Neuronal stem cell (in vitro differentiated cells): ENCODE data around the gene JAML.

Experiments
- DNase-seq: peaks from one replicate; pipeline ENCODE4 v3.0.0-alpha.2; 2013; ENCODE audit warnings: low spot score
- H2AFZ ChIP-seq: one replicate; pipeline ENCODE4 v1.6.1; 2013; ENCODE audit warnings: mild to moderate bottlenecking, low read length, inconsistent platforms
- H2AK5ac ChIP-seq: 2 replicates; pipeline ENCODE4 v1.6.1; 2013; ENCODE audit warnings: low read depth, mild to moderate bottlenecking, inconsistent platforms, low read length, moderate library complexity, mixed read lengths
- H2BK120ac ChIP-seq: 2 replicates; pipeline ENCODE4 v1.6.1; 2013; ENCODE audit warnings: low read depth, mild to moderate bottlenecking, inconsistent platforms, low read length, moderate library complexity, mixed read lengths
- H2BK12ac ChIP-seq: one replicate; pipeline ENCODE4 v1.6.1; 2013; ENCODE audit warnings: low read length, inconsistent platforms
- H2BK15ac ChIP-seq: 2 replicates; pipeline ENCODE4 v1.6.1; 2013; ENCODE audit warnings: mild to moderate bottlenecking, low read length, inconsistent platforms, mixed read lengths
- H2BK5ac ChIP-seq: one replicate; pipeline ENCODE4 v1.6.1; 2013; ENCODE audit warnings: inconsistent platforms, mild to moderate bottlenecking, low read length, moderate library complexity
- H3K14ac ChIP-seq: one replicate; pipeline ENCODE4 v1.6.1; 2013; ENCODE audit warnings: low read length, inconsistent platforms
- H3K18ac ChIP-seq: 2 replicates; pipeline ENCODE4 v1.6.1; 2013; ENCODE audit warnings: low read length, inconsistent platforms
- H3K23ac ChIP-seq: 2 replicates; pipeline ENCODE4 v1.6.1; 2013; ENCODE audit warnings: low read depth, mild to moderate bottlenecking, mixed read lengths, low read length, inconsistent platforms; ENCODE audit not compliant: poor library complexity
- H3K27ac ChIP-seq: replicated peaks from 3 replicates; pipeline ENCODE4 v1.5.1; 2013; ENCODE audit warnings: low read length, inconsistent platforms
- H3K27me3 ChIP-seq, 3 experiments: 2 replicates each; pipeline ENCODE4 v1.6.1; 2013; ENCODE audit warnings: low read length in 3 of 3, mild to moderate bottlenecking in 2 of 3, inconsistent platforms in 1 of 3, low read depth in 1 of 3, mixed read lengths in 1 of 3, moderate library complexity in 1 of 3; ENCODE audit not compliant: control insufficient read depth in 3 of 3, insufficient read depth in 3 of 3
- H3K36me3 ChIP-seq, 2 donors: replicated peaks in 1 of 2; 2 replicates each; pipeline ENCODE4 v1.6.1; 2013; ENCODE audit warnings: low read length in 2 of 2; ENCODE audit not compliant: control insufficient read depth in 2 of 2, insufficient read depth in 2 of 2
- H3K4ac ChIP-seq: 2 replicates; pipeline ENCODE4 v1.6.1; 2013; ENCODE audit warnings: inconsistent platforms, mild to moderate bottlenecking, low read length, moderate library complexity
- H3K4me1 ChIP-seq, 2 donors: 1 replicate in 1 of 2; 2 replicates in 1 of 2; pipeline ENCODE4 v1.6.1; 2013; ENCODE audit warnings: low read length in 2 of 2, low read depth in 1 of 2; ENCODE audit not compliant: control insufficient read depth in 2 of 2, insufficient read depth in 1 of 2
- H3K4me2 ChIP-seq: one replicate; pipeline ENCODE4 v1.6.1; 2013; ENCODE audit warnings: mild to moderate bottlenecking, low read length, inconsistent platforms; ENCODE audit not compliant: insufficient read depth, poor library complexity, severe bottlenecking
- H3K4me3 ChIP-seq, 2 donors: 2 replicates each; pipeline ENCODE4 v1.5.1; 2013; ENCODE audit warnings: low read length in 2 of 2, mild to moderate bottlenecking in 2 of 2, inconsistent platforms in 1 of 2, moderate library complexity in 1 of 2
- H3K79me1 ChIP-seq: one replicate; pipeline ENCODE4 v1.6.1; 2013; ENCODE audit warnings: low read depth, mild to moderate bottlenecking, inconsistent platforms, low read length, moderate library complexity
- H3K9ac ChIP-seq: one replicate; pipeline ENCODE4 v1.6.1; 2013; ENCODE audit warnings: mild to moderate bottlenecking, low read depth, low read length, inconsistent platforms; ENCODE audit not compliant: poor library complexity
- H3K9me3 ChIP-seq, 2 donors: replicated peaks in 1 of 2; 2 replicates each; pipeline versions ENCODE3 to v1.6.1; 2013; ENCODE audit warnings: low read length in 2 of 2, mild to moderate bottlenecking in 2 of 2, inconsistent platforms in 1 of 2, low read depth in 1 of 2, mixed read lengths in 1 of 2, moderate library complexity in 1 of 2; ENCODE audit not compliant: control insufficient read depth in 2 of 2, insufficient read depth in 1 of 2
- H4K8ac ChIP-seq: one replicate; pipeline ENCODE4 v1.6.1; 2013; ENCODE audit warnings: low read depth, mild to moderate bottlenecking, inconsistent platforms, low read length, moderate library complexity
- H4K91ac ChIP-seq: one replicate; pipeline ENCODE4 v1.6.1; 2013; ENCODE audit warnings: low read length, low read depth, mild to moderate bottlenecking, inconsistent platforms; ENCODE audit not compliant: poor library complexity
- WGBS, 2 donors: extraction: QIAGEN DNeasy Blood & Tissue Kit; methylation state at CpG; one replicate each; pipeline ENCODE4 v1.1.7; 2013; ENCODE audit warnings: missing lambda C conversion rate in 2 of 2, mixed read lengths in 1 of 2; ENCODE audit not compliant: insufficient read length in 2 of 2, insufficient replicate concordance in 1 of 2; ENCODE audit errors: extremely low coverage in 2 of 2; 5-methylcytosine and 5-hydroxymethylcytosine counted together

JAML gene

GRCh38 chr11:118214210-118214914, 10.4 kb downstream of the JAML start:
- no peak overlapping the region for H3K27ac ChIP-seq
- DNase-seq, result no peak

GRCh38 chr11:118213781-118214180, 11.0 kb downstream of the JAML start:
- Histone ChIP-seq H2BK12ac (no peak overlapping the region), H4K91ac (no peak overlapping the region), H2BK15ac (no peak overlapping the region), H3K23ac (no peak overlapping the region), H3K4me2 (no peak overlapping the region), H3K4me1 (peaks cover 0 to 15% of the 10 kb centered on the region in 2 donors), H3K9me3 (no peaks in the 10 kb centered on the region), H2AFZ (no peak overlapping the region), H3K18ac (no peak overlapping the region), H3K79me1 (no peaks in the 10 kb centered on the region), H3K27ac (no peak overlapping the region), H3K9ac (no peak overlapping the region), H3K4me3 (no peak overlapping the region), H4K8ac (no peak overlapping the region), H3K27me3 (peaks cover 0 to 13% (median 0%) of the 10 kb centered on the region in 3 experiments), H3K36me3 (no peaks in the 10 kb centered on the region), H2BK5ac (no peak overlapping the region), H2AK5ac (no peak overlapping the region), H2BK120ac (no peak overlapping the region), H3K4ac (no peak overlapping the region), H3K14ac (no peak overlapping the region)
- WGBS, 2 donors, result no CpG with 5 or more reads among the region's 2 CpGs
- no peak for DNase-seq

More at GRCh38 chr11:118214210-118214914, 10.4 kb downstream of the JAML start:
- Histone ChIP-seq H2AFZ (no peak overlapping the region), H3K18ac (no peak overlapping the region), H3K9ac (no peak overlapping the region), H3K36me3 (no peaks in the 10 kb centered on the region), H3K4me3 (no peak overlapping the region), H3K4me1 (peaks cover 0 to 15% of the 10 kb centered on the region in 2 donors), H3K4ac (no peak overlapping the region), H3K27me3 (peaks cover 0 to 13% (median 0%) of the 10 kb centered on the region in 3 experiments), H2BK5ac (no peak overlapping the region), H4K91ac (no peak overlapping the region), H3K4me2 (no peak overlapping the region), H3K23ac (no peak overlapping the region), H3K79me1 (no peaks in the 10 kb centered on the region), H2AK5ac (no peak overlapping the region), H2BK15ac (no peak overlapping the region), H4K8ac (no peak overlapping the region), H2BK12ac (no peak overlapping the region), H3K14ac (no peak overlapping the region), H2BK120ac (no peak overlapping the region), H3K9me3 (no peaks in the 10 kb centered on the region)
- WGBS, 2 donors, result no CpG with 5 or more reads among the region's 6 CpGs

DNA sequence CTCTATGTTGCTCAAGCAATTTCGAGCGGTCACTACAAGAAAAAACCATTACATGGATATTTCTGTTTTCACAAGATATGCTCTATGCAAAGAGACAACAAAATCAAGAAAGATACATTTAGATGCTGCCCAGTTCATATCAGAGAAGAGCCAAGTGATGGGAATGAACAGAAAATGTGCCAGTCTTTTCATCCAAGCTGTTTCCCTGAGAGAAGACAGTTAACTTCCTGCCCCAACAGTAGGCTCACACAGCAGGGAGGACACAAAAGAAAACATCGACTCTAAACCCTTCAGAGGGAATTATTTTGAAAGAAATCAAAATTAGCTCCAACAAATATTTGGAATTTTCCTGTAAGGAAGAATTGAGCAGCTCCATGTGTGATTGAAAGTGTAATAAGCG, 11.6 kb downstream of the JAML start:
- peaks cover 0 to 15% of the 10 kb centered on the region in 2 donors for H3K4me1 ChIP-seq
- H3K36me3 ChIP-seq, result no peaks in the 10 kb centered on the region
- no peak overlapping the region for H2BK120ac ChIP-seq
- no peak overlapping the region for H3K14ac ChIP-seq
- no peaks in the 10 kb centered on the region for H3K79me1 ChIP-seq
- H4K8ac ChIP-seq, result no peak overlapping the region
- H3K9me3 ChIP-seq, result no peaks in the 10 kb centered on the region
- no peak overlapping the region for H2AK5ac ChIP-seq
- DNase-seq, result no peak
- H2BK12ac ChIP-seq, result no peak overlapping the region
- no peak overlapping the region for H3K18ac ChIP-seq
- H2AFZ ChIP-seq, result no peak overlapping the region
- H3K4ac ChIP-seq, result no peak overlapping the region
- no peak overlapping the region for H3K27ac ChIP-seq
- no CpG with 5 or more reads among the region's 4 CpGs for WGBS, 2 donors
- H3K4me3 ChIP-seq, result no peak overlapping the region
- no peak overlapping the region for H4K91ac ChIP-seq
- H3K23ac ChIP-seq, result no peak overlapping the region
- H3K9ac ChIP-seq, result no peak overlapping the region
- no peak overlapping the region for H2BK5ac ChIP-seq
- no peak overlapping the region for H3K4me2 ChIP-seq
- H3K27me3 ChIP-seq, result peaks cover 0 to 15% (median 0%) of the 10 kb centered on the region in 3 experiments
- H2BK15ac ChIP-seq, result no peak overlapping the region

DNA sequence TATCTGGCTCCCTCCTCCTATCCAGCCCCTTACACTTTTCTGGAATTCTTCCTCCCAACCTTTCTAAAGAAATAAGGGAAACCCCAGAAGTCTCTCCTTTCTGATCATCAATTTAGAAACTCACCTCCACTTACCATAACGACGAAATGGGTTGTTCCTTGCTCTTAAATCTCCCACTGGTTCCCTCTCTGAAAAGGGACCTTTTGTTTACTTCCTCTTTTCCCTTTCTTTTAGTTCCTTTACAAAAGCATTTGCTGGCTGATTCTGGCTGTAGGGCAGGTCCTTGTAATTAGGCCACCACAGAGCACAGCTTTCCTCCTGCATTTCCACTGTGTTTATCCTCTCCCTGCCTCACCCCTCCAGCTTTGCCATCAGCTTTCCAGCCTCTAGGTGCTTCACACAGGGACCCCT, 12.0 kb downstream of the JAML start:
- Histone ChIP-seq H2BK120ac (no peak overlapping the region), H4K91ac (no peak overlapping the region), H2BK12ac (no peak overlapping the region), H3K9ac (no peak overlapping the region), H3K4ac (no peak overlapping the region), H3K4me2 (no peak overlapping the region), H2BK15ac (no peak overlapping the region), H2AK5ac (no peak overlapping the region), H3K4me3 (no peak overlapping the region), H4K8ac (no peak overlapping the region), H3K9me3 (no peaks in the 10 kb centered on the region), H2AFZ (no peak overlapping the region), H3K18ac (no peak overlapping the region), H3K4me1 (peaks cover 0 to 15% of the 10 kb centered on the region in 2 donors), H3K36me3 (no peaks in the 10 kb centered on the region), H2BK5ac (no peak overlapping the region), H3K27me3 (peaks cover 0 to 19% (median 0%) of the 10 kb centered on the region in 3 experiments), H3K23ac (no peak overlapping the region), H3K79me1 (no peaks in the 10 kb centered on the region), H3K27ac (no peak overlapping the region), H3K14ac (no peak overlapping the region)
- no peak for DNase-seq
- WGBS, 2 donors, result no CpG with 5 or more reads among the region's 2 CpGs
